Measurements from ENCODE around the gene MED13.

DNA sequence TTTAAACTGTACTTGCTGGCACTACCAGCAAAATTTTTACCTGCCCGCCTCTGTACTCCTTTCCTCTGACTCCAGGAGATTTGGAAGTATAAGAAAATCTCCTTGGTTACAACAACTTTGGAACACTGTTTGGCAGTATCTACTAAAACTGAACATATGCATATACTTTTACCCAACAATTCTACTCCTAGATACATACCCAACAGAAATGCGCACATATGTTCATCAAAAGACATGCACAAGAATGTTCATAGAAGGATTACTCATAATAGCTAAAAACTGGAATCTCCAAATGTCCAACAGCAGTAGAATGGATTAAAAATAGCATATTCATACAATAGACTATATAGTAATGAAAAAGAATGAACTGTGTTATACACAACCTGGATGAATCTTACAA lies 21.7 kb upstream of the MED13 start:
- no peak for TF ChIP-seq POLR2AphosphoS5 (IDR thresholded peaks at IDR 0.05; ENCODE audit: low read depth, low read length)
- TF ChIP-seq, protein P1, sequence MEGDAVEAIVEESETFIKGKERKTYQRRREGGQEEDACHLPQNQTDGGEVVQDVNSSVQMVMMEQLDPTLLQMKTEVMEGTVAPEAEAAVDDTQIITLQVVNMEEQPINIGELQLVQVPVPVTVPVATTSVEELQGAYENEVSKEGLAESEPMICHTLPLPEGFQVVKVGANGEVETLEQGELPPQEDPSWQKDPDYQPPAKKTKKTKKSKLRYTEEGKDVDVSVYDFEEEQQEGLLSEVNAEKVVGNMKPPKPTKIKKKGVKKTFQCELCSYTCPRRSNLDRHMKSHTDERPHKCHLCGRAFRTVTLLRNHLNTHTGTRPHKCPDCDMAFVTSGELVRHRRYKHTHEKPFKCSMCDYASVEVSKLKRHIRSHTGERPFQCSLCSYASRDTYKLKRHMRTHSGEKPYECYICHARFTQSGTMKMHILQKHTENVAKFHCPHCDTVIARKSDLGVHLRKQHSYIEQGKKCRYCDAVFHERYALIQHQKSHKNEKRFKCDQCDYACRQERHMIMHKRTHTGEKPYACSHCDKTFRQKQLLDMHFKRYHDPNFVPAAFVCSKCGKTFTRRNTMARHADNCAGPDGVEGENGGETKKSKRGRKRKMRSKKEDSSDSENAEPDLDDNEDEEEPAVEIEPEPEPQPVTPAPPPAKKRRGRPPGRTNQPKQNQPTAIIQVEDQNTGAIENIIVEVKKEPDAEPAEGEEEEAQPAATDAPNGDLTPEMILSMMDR (IDR thresholded peaks at IDR 0.05 in 2 of 3, conservative IDR thresholded peaks at IDR 0.05 in 1 of 3; ENCODE audit: borderline replicate concordance in 1 of 3, insufficient read depth in 1 of 3, low read depth in 2 of 3, low read length in 2 of 3): no peak
- no peak for TF ChIP-seq ZNF274 (IDR thresholded peaks at IDR 0.05; ENCODE audit: low read depth, low read length)
- TF ChIP-seq EGR1 (IDR thresholded peaks at IDR 0.05; ENCODE audit: low read depth): no peak
- TF ChIP-seq, protein P2, sequence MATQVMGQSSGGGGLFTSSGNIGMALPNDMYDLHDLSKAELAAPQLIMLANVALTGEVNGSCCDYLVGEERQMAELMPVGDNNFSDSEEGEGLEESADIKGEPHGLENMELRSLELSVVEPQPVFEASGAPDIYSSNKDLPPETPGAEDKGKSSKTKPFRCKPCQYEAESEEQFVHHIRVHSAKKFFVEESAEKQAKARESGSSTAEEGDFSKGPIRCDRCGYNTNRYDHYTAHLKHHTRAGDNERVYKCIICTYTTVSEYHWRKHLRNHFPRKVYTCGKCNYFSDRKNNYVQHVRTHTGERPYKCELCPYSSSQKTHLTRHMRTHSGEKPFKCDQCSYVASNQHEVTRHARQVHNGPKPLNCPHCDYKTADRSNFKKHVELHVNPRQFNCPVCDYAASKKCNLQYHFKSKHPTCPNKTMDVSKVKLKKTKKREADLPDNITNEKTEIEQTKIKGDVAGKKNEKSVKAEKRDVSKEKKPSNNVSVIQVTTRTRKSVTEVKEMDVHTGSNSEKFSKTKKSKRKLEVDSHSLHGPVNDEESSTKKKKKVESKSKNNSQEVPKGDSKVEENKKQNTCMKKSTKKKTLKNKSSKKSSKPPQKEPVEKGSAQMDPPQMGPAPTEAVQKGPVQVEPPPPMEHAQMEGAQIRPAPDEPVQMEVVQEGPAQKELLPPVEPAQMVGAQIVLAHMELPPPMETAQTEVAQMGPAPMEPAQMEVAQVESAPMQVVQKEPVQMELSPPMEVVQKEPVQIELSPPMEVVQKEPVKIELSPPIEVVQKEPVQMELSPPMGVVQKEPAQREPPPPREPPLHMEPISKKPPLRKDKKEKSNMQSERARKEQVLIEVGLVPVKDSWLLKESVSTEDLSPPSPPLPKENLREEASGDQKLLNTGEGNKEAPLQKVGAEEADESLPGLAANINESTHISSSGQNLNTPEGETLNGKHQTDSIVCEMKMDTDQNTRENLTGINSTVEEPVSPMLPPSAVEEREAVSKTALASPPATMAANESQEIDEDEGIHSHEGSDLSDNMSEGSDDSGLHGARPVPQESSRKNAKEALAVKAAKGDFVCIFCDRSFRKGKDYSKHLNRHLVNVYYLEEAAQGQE (IDR thresholded peaks at IDR 0.05; ENCODE audit: low read depth): no peak
- TF ChIP-seq EZH2phosphoT487 (IDR thresholded peaks at IDR 0.05; ENCODE audit: borderline replicate concordance): no peak
- TF ChIP-seq ELF1 (IDR thresholded peaks at IDR 0.05; ENCODE audit: borderline replicate concordance, low read depth): no peak

All from HCT116 (cell line).